Activated T-cell treated with anti-CD3 and anti-CD28 coated beads, Interleukin-2, amount 50 U/mL, for 48 hours (primary cell): Measurements from ENCODE around the gene MTMR10.

Source experiments
- DNase-seq, 2 experiments: peaks; one replicate each; pipeline ENCODE4 v3.0.0-alpha.2; 2020

The MTMR10 gene

GRCh38 chr15:31013863-31014607 lies 22.6 kb upstream of the MTMR10 start:
- DNase-seq: no peak

DNA sequence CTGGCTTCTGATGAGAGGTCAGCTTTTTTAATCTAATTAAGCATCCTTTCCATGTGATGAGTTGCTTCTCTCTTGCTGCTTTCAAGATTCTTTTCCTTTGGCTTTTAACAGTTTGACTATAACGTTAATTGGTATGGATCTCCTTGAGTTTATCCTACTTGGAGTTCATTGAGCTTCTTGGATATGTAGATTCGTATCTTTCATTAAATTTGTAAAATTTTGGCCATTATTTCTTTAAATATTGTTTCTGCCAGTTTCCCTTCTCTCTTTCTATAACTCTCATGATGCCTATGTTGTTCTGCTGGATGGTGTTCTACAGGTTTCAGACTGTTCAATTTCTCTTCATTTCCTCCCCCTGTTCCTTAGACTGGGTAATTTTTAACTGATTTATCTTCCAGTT lies 21.0 kb upstream of the MTMR10 start:
- no peak for DNase-seq

GRCh38 chr15:31010036-31010435 lies 18.6 kb upstream of the MTMR10 start:
- DNase-seq: no peak

- DNase-seq: no peak
Observed at GRCh38 chr15:31005660-31006059, 14.2 kb upstream of the MTMR10 start.

GRCh38 chr15:31004220-31004733 lies 12.8 kb upstream of the MTMR10 start:
- DNase-seq: no peak

- DNase-seq: no peak
Observed at GRCh38 chr15:31001702-31002101, 10.3 kb upstream of the MTMR10 start.

GRCh38 chr15:30999729-31000128 lies 8.3 kb upstream of the MTMR10 start:
- no peak for DNase-seq

DNA sequence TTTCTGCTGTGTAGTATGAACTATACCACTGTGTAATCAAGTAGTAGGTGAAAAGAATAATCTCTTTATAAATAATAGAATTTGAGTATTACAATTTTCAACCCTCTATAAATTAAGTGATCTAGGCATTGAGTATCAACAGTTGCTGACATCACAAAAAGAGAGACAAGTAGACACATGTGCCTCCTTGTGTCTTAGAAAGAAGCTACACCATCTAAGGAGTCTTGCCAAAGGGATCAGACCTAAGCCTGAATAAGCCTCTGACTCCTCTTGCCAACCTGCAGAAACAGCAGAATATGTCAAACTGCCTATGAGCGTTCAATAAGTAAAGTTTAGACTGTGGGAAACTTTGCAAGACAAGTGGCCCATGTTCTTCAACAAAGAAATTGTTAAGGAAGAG lies 5.8 kb upstream of the MTMR10 start:
- no peak for DNase-seq

DNA sequence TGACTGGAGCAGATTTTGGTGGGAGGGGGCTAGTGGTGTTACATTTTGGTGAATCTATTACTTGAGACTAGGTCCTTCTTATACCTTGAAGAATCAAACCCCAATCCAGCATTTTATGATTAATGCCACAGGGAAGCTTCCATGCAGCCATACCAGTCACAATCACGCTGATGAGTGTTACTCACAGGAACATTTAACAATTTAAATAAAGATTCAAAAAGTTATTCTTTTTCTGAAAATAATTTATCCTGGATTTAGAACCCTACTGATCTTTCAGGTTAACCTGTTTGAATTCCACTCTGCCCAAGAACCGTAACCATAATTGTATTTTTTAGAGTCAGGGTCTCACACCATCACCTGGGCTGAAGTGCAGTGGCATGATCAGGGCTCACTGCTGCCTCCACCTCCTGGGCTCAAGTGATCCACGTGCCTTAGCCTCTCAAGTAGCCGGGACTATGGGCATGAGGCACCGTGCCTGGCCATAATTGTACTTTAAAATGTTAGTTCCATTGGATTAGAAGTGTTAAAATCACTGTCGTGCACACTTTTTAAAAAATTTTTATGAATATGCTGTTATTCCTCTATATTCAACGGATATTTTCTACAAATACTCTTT lies 929 bp upstream of the MTMR10 start:
- DNase-seq: no peak

- no peak for DNase-seq
Observed at GRCh38 chr15:30990446-30991254, 778 bp downstream of the MTMR10 start.

- DNase-seq: no peak
Observed at GRCh38 chr15:30990036-30990435, 1.4 kb downstream of the MTMR10 start.

GRCh38 chr15:30985081-30985531 lies 6.3 kb downstream of the MTMR10 start:
- DNase-seq: no peak

DNA sequence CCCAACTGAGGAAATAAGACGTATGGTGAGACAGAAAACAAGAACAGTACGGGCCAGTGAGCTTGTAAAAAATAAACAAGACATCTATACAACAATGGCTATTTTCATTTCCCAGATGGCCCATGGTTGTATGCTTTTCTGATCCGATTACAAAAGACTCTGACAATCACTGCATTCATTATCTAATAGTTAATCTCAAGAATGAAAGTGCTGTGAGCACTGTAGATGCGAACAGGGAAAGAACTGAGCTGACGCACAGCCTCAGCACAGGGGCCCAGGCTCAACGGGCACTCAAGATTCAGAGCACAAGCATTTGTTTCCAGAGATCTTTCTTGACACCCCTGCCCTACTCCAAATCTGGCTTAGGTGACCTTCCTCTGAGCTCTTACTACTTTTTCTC lies 6.9 kb downstream of the MTMR10 start:
- DNase-seq: no peak

DNA sequence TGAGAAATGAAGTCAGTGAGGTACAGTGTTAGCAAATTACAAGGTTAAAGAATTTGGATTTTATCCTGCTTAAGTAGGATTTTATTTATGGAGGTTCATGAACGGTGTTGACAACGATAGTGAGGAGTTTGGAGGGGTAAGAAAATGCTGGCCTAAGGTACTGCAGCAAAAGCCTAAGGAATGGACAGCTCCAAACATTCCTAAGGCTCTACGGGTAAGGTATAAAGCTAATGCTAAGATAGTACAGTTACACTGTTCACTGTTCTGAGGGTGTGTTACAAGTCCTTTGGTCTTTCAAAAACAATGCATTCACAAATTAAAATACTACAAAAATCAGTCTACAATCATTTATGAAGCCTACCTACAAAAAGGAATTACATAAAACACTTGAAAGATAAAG lies 7.3 kb downstream of the MTMR10 start:
- DNase-seq: no peak

GRCh38 chr15:30979457-30979856 lies 12.0 kb downstream of the MTMR10 start:
- no peak for DNase-seq

GRCh38 chr15:30978328-30978727 lies 13.1 kb downstream of the MTMR10 start:
- DNase-seq: no peak

DNA sequence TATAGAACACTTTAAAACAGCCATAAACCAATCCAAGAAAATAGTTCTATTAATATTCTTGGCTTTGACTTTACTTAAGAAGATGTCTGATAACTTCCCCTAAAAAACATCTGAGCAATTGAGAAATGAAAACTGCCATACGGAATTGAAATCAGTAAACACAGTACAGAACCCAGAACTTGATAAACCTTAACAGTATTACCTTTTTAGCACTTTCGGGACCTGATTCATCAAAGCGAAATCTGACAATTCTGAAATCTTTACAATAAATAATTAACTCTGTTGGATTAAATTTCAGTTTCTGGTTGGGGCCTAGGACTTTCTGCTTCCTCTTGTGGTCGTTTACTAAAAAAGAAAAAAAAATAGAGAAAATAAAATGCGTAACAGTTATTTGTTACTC lies 17.3 kb downstream of the MTMR10 start:
- no peak for DNase-seq

DNA sequence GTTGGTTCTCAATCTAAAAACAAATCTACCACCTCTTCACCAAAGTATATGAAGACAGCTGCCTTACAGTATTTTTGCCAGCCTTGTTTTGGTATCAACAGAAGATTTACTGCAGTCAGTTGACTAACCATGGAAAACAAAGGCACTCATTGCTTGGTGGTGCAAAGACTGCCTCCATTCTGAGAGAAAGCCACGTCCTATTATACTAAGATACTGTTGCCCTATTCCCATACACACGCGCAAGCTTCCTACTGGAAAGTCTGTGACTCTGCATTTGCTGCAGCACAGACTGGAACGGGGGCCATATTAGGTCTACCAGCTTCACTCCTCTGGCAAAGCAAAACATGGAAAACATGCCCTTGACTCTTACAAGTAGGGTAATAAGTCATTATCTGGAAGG lies 18.0 kb downstream of the MTMR10 start:
- DNase-seq: no peak

DNA sequence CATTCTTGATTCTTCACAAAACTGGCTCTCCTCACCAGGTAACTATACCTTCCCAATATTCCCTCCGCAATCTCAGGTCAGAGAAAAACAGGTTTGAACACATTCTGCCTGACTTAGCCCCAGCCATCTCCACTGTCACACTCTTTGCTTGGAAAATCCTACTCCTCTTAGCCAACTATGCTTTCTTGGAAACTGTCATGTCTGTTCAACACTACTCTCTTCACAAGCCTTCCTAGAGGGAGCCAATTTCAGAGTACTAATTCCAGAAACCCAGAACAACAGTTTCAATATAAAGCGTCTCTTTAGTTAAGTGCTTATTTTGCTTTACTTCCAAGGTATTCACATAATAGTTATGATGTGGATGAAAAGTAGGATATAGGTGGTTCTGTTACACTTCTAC lies 21.7 kb downstream of the MTMR10 start:
- no peak for DNase-seq

DNA sequence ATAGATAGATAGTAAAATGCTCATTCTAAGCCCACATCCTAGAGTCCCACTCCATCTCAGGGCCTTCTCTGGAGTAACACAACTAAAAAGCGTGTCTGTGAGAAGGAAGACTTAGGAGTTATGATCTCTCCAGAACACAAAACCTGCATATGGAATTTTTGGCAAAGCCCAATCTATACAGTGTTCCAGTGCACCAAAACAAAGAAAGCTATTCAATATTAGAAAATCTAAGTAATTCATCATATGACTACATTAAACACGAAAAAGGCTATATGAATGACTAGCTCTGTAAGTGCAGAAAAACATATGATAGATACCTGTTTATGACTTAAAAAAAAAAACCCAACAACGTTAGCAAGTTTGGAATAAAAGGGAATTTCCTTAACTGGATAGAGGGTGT lies 27.7 kb downstream of the MTMR10 start:
- DNase-seq: no peak

- DNase-seq: no peak
Observed at GRCh38 chr15:30962659-30963058, 28.8 kb downstream of the MTMR10 start.

DNA sequence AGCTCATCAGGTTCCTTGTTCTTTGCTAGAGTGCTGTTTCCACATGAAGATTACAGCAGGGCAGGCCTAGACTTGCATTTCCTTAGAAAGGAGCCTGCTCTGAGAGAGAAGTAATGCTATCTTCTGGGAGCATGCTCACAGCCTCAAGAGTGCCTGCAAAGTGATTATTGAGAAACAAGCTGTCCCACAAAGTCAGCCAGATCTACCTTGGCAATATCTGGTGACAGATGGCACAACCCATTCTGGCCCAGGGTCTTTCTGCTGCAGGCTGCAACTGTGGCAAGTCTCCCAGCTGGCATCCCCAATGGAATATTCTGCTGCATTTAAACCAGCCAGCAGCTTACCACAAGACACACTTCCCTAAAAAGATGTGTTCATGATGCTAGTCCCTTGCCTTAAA lies 29.3 kb downstream of the MTMR10 start:
- no peak for DNase-seq

DNA sequence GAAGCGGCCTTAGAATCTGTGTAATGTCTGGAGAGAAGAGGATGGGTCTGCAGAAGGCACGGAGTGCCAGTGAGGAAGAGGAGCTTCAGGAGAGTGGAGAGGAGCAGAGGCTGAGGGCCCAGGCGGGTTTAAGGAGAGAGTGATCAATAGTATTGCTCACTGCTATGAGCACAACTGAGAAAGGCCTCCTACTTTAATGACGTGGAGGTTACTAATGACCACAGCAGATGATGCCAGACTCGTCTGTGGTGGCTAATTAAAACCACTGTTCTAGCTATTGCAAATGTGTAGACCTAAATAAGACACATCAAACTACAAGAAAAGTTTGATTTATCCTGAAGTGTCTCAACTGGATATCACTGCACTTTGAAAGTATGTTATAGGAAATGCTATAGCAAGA lies 33.2 kb downstream of the MTMR10 start:
- DNase-seq: no peak
